OCI-LY3 (cell line): ENCODE results near the gene SIAE.

Experiments
- H2AFZ ChIP-seq: fragments of 200-600, 300-600 bp; shearing (Covaris generic); 2 replicates; pipeline ENCODE4 v1.6.0; 2014; ENCODE audit warnings: antibody characterized with exemption, low read depth, low read length
- H3K27ac ChIP-seq: fragments of 200-600, 300-600 bp; sonication (generic); 2 replicates; pipeline ENCODE4 v1.5.1; 2014; ENCODE audit warnings: mild to moderate bottlenecking, low read length, moderate library complexity, mixed read lengths
- H3K27me3 ChIP-seq: fragments of 200-600, 300-600 bp; sonication (generic); 2 replicates; pipeline ENCODE4 v1.6.1; 2014; ENCODE audit warnings: low read depth, low read length, mixed read lengths
- H3K36me3 ChIP-seq: fragments of 200-600, 300-600 bp; sonication (generic); replicated peaks from 2 replicates; pipeline ENCODE3; 2014; ENCODE audit warnings: low read depth, low read length, mixed read lengths
- H3K4me1 ChIP-seq: fragments of 300-600, 200-600 bp; sonication (generic); 2 replicates; pipeline ENCODE4 v1.6.1; 2014; ENCODE audit warnings: low read length, mixed read lengths
- H3K4me2 ChIP-seq: fragments of 200-600, 300-600 bp; sonication (generic); 2 replicates; pipeline ENCODE4 v1.6.1; 2014; ENCODE audit warnings: low read length, mixed read lengths
- H3K4me3 ChIP-seq: fragments of 300-600, 200-600 bp; sonication (generic); 2 replicates; pipeline ENCODE4 v1.5.1; 2014; ENCODE audit warnings: antibody characterized with exemption, mild to moderate bottlenecking, low read length, moderate library complexity
- H3K79me2 ChIP-seq: fragments of 300-600, 200-600 bp; shearing (Covaris generic); 2 replicates; pipeline ENCODE4 v1.6.1; 2014; ENCODE audit warnings: mild to moderate bottlenecking, low read length, mixed read lengths
- H3K9ac ChIP-seq: fragments of 300-600, 200-600 bp; shearing (Covaris generic); 2 replicates; pipeline ENCODE4 v1.6.0; 2014; ENCODE audit warnings: mild to moderate bottlenecking, low read length, moderate library complexity
- H3K9me3 ChIP-seq: fragments of 200-600, 300-600 bp; shearing (Covaris generic); 2 replicates; pipeline ENCODE4 v1.6.1; 2014; ENCODE audit warnings: low read length, mixed read lengths; ENCODE audit not compliant: insufficient read depth
- H4K20me1 ChIP-seq: fragments of 200-600, 300-600 bp; sonication (generic); 2 replicates; pipeline ENCODE4 v1.6.1; 2016; ENCODE audit warnings: low read length, mixed read lengths; ENCODE audit not compliant: insufficient read depth
- EZH2phosphoT487 ChIP-seq: fragments of 200-600 bp; shearing (Covaris generic); IDR thresholded peaks from 2 replicates; pipeline ENCODE4 v1.6.1; 2018; ENCODE audit warnings: antibody characterized with exemption, mixed run types, low read depth
- TF ChIP-seq, protein P1 (sequence below): fragments of 200-600, 300-600 bp; sonication (generic); IDR thresholded peaks from 2 replicates; pipeline ENCODE4 v1.5.1; 2014; ENCODE audit warnings: antibody characterized with exemption, low read length, low read depth

The SIAE gene

GRCh38 chr11:124676386-124676785 is 2.8 kb upstream of the SIAE start:
- Histone ChIP-seq H3K79me2 (no peaks in the 10 kb centered on the region), H3K27me3 (no peaks in the 10 kb centered on the region), H3K36me3 (no peaks in the 10 kb centered on the region), H3K4me2 (no peak overlapping the region), H2AFZ (no peak overlapping the region), H3K4me1 (peaks cover 11% of the 10 kb centered on the region), H3K9ac (no peak overlapping the region), H4K20me1 (no peaks in the 10 kb centered on the region), H3K9me3 (no peaks in the 10 kb centered on the region), H3K4me3 (no peak overlapping the region), H3K27ac (no peak overlapping the region)
- TF ChIP-seq EZH2phosphoT487, result no peak
- TF ChIP-seq, protein P1, sequence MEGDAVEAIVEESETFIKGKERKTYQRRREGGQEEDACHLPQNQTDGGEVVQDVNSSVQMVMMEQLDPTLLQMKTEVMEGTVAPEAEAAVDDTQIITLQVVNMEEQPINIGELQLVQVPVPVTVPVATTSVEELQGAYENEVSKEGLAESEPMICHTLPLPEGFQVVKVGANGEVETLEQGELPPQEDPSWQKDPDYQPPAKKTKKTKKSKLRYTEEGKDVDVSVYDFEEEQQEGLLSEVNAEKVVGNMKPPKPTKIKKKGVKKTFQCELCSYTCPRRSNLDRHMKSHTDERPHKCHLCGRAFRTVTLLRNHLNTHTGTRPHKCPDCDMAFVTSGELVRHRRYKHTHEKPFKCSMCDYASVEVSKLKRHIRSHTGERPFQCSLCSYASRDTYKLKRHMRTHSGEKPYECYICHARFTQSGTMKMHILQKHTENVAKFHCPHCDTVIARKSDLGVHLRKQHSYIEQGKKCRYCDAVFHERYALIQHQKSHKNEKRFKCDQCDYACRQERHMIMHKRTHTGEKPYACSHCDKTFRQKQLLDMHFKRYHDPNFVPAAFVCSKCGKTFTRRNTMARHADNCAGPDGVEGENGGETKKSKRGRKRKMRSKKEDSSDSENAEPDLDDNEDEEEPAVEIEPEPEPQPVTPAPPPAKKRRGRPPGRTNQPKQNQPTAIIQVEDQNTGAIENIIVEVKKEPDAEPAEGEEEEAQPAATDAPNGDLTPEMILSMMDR, result no peak

- no peak overlapping the region for H3K9ac ChIP-seq
- peaks cover 15% of the 10 kb centered on the region for H3K4me1 ChIP-seq
- TF ChIP-seq, protein P1, result no peak
- no peak for TF ChIP-seq EZH2phosphoT487
- no peaks in the 10 kb centered on the region for H3K36me3 ChIP-seq
- H3K79me2 ChIP-seq, result no peaks in the 10 kb centered on the region
- H3K4me2 ChIP-seq, result peak overlapping the region; percentile 79
- H4K20me1 ChIP-seq, result no peaks in the 10 kb centered on the region
- no peaks in the 10 kb centered on the region for H3K27me3 ChIP-seq
- H3K9me3 ChIP-seq, result no peaks in the 10 kb centered on the region
- H3K4me3 ChIP-seq, result peak overlapping the region; percentile 93
- H2AFZ ChIP-seq, result no peak overlapping the region
- no peak overlapping the region for H3K27ac ChIP-seq
These were observed 1.0 kb upstream of the SIAE start for GRCh38 chr11:124674571-124674970.

DNA sequence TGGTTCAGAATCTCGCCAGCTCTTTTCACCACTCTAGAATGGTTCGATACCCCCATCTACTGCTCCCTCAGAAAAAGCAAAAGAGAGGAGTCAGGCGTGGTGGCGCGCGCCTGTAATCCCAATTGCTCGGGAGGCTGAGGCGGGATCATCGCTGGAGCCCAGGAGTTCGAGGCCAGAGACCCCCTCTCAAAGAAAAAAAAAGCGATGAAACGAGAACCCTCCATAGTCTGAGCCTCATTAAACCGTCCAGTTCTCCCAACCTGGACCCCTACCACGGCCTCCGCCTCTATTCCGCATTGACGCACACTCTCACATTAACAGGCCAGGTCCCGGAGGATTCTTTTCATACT is 604 bp upstream of the SIAE start:
- Histone ChIP-seq H3K36me3 (no peaks in the 10 kb centered on the region), H2AFZ (no peak overlapping the region; the same call in 1 of the 2 replicates), H3K79me2 (no peaks in the 10 kb centered on the region), H3K4me1 (peaks cover 15% of the 10 kb centered on the region), H3K27ac (no peak overlapping the region), H3K9ac (peak overlapping the region; percentile 36; the same call in 1 of the 2 replicates), H3K9me3 (no peaks in the 10 kb centered on the region), H3K27me3 (no peaks in the 10 kb centered on the region), H3K4me3 (peak overlapping the region; percentile 93), H4K20me1 (no peaks in the 10 kb centered on the region), H3K4me2 (peak overlapping the region; percentile 79)
- TF ChIP-seq, protein P1, result no peak
- TF ChIP-seq EZH2phosphoT487, result no peak

DNA sequence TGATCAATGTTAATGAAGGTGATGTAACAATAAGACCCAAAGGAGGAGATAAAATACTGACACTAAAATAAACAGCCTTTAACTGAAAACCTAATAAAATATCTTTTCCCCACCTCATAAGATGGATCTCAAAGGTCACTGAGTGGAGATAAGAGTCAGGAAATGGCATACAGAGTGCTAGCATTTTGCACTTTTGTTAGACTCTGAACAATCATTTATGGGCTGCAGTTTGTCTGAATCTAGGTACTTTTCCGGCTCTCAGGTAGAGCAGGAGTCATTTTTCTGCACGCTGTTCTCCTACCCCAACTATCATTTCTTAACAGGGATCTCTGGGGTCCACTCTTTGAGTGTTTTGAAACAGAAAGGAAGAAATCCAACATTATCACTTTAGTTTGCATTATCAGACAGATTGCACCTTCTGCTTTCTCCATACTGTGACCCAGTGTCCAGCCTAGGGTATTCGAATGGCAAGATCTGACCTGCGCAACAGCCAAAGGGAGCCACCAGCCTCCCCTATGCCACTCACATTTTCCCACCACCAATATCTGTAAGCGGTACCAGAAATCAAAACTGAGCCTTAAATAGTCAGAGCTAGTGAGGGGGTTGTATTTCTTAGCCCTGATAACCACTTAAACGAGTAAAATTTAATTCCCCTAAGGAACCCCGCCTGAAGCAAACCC is 863 bp downstream of the SIAE start:
- H3K9me3 ChIP-seq, result no peaks in the 10 kb centered on the region
- H2AFZ ChIP-seq, result peak overlapping the region; percentile 62; the same call in 1 of the 2 replicates
- H3K9ac ChIP-seq, result peak overlapping the region; percentile 78
- TF ChIP-seq, protein P1, result no peak
- no peak for TF ChIP-seq EZH2phosphoT487
- H3K4me2 ChIP-seq, result peak overlapping the region; percentile 79
- no peaks in the 10 kb centered on the region for H3K27me3 ChIP-seq
- no peaks in the 10 kb centered on the region for H4K20me1 ChIP-seq
- peaks cover 15% of the 10 kb centered on the region for H3K4me1 ChIP-seq
- H3K27ac ChIP-seq, result no peak overlapping the region
- H3K36me3 ChIP-seq, result no peaks in the 10 kb centered on the region
- H3K79me2 ChIP-seq, result no peaks in the 10 kb centered on the region
- peak overlapping the region; percentile 93 for H3K4me3 ChIP-seq
